Measurements from ENCODE around the gene NOL12.

Gene NOL12

DNA sequence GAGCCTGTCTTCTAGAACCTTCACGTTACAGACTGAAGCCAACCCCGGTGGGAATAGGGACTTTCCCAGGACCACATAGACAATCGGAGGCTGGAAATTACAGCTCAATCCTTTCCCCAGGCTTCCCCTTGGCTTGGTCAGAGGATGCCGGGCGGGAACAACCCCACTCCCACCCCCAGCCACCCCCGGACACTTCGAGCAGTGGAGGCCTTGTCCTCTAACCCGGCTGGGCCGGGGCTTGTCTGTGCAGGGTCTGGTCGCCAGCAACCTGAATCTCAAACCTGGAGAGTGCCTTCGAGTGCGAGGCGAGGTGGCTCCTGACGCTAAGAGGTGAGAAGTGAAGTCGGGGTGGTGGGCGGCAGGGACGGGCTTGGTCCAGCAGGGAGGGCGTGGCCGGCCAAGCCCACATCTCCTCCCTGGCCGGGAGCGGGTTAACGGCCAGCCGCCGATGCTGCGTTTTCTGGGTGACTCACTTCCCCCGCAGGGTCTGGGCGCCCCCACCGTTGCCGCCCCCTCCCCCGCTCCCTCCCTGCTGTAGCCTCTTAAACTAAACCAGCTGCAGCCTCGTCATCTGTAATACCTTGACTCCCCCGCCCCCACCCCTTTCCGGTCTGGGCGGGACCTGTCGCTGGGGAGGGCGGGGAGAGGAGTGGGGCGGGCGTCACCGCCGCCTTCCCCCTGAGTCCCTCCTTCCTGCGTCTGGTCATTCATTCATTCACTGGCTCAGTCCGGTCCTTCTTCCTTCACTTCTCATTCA lies 9.2 kb upstream of the NOL12 start:
- Histone ChIP-seq H3K4me3 (ENCODE audit: low read length) (peak overlapping the region; percentile 41), H3K36me3 (ENCODE audit: control insufficient read depth, insufficient read depth, low read length) (no peaks in the 10 kb centered on the region), H3K27me3 (ENCODE audit: control insufficient read depth, insufficient read depth, low read length) (no peaks in the 10 kb centered on the region), H3K9me3 (ENCODE audit: control insufficient read depth, low read length) (no peaks in the 10 kb centered on the region), H3K9ac (ENCODE audit: low read length) (peak overlapping the region; percentile 65), H3K4me1 (ENCODE audit: control insufficient read depth, insufficient read depth, low read length) (peaks cover 45% of the 10 kb centered on the region)

- Histone ChIP-seq H3K9ac (ENCODE audit: low read length) (peak overlapping the region; percentile 65), H3K4me3 (ENCODE audit: low read length) (peak overlapping the region; percentile 41), H3K27me3 (ENCODE audit: control insufficient read depth, insufficient read depth, low read length) (no peaks in the 10 kb centered on the region), H3K36me3 (ENCODE audit: control insufficient read depth, insufficient read depth, low read length) (no peaks in the 10 kb centered on the region), H3K9me3 (ENCODE audit: control insufficient read depth, low read length) (no peaks in the 10 kb centered on the region), H3K4me1 (ENCODE audit: control insufficient read depth, insufficient read depth, low read length) (peaks cover 45% of the 10 kb centered on the region)
Measured at GRCh38 chr22:37677493-37677974, 8.6 kb upstream of the NOL12 start.

DNA sequence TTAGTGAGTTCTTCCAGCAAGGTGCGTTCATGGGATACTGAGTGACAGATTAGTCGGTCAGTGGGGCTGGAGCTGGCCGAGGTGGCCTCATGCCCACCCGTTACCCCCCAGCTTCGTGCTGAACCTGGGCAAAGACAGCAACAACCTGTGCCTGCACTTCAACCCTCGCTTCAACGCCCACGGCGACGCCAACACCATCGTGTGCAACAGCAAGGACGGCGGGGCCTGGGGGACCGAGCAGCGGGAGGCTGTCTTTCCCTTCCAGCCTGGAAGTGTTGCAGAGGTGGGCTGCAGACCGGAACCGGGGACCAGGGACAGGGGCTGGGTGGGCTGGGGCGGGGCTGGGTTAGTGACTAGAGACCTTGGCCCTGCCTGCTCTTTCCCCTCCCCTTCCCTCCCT lies 7.8 kb upstream of the NOL12 start:
- Histone ChIP-seq H3K9me3 (ENCODE audit: control insufficient read depth, low read length) (no peaks in the 10 kb centered on the region), H3K27me3 (ENCODE audit: control insufficient read depth, insufficient read depth, low read length) (no peaks in the 10 kb centered on the region), H3K4me3 (ENCODE audit: low read length) (no peak overlapping the region), H3K9ac (ENCODE audit: low read length) (no peak overlapping the region), H3K4me1 (ENCODE audit: control insufficient read depth, insufficient read depth, low read length) (peaks cover 42% of the 10 kb centered on the region), H3K36me3 (ENCODE audit: control insufficient read depth, insufficient read depth, low read length) (no peaks in the 10 kb centered on the region)

DNA sequence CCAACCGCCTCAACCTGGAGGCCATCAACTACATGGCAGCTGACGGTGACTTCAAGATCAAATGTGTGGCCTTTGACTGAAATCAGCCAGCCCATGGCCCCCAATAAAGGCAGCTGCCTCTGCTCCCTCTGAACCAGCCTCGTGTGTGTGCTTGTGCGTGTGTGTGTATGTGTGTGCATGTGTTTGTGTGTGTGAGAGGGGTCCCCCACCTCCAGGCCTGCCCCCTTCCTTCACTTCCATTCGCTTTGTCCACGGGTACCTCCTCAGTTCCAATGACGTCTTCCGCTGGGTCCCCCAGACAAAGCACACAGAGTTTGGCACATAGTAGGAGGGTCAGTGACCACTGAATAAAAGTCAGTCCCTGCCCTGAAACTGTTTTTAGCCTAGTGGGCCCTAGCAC lies 6.5 kb upstream of the NOL12 start:
- Histone ChIP-seq H3K36me3 (ENCODE audit: control insufficient read depth, insufficient read depth, low read length) (no peaks in the 10 kb centered on the region), H3K4me1 (ENCODE audit: control insufficient read depth, insufficient read depth, low read length) (peaks cover 37% of the 10 kb centered on the region), H3K27me3 (ENCODE audit: control insufficient read depth, insufficient read depth, low read length) (no peaks in the 10 kb centered on the region), H3K9ac (ENCODE audit: low read length) (no peak overlapping the region), H3K9me3 (ENCODE audit: control insufficient read depth, low read length) (no peaks in the 10 kb centered on the region), H3K4me3 (ENCODE audit: low read length) (no peak overlapping the region)

DNA sequence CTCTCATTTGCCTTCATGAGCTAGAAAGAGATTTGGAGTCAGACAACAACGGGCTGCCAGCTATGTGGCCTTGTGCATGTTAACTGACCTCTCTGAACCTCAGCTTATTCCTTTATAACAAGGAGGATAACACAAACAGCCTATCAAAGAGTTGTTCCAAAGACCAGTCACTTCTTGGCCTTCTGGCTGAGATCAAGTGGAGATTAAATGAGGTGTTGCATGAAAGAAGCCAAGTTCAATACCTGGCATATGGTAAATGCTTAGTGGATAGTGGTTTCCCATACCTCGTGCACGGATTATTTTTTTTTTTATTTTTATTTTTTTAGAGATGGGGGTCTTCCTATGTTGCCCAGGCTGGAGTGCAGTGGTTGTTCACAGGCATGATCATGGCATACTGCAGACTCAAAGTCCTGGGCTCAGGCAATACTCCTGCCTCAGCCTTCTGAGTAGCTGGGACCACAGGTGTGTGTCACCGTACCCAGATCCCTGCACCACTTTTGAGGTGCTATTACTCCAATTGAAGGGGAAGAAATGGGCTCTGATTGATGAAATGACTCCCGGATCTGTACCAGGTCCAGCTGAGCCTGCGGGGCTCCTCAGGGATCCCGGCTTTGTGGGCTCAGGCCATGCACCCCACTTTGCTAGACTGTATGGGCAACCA lies 5.8 kb upstream of the NOL12 start:
- H3K27me3 ChIP-seq (ENCODE audit: control insufficient read depth, insufficient read depth, low read length): no peaks in the 10 kb centered on the region
- H3K9me3 ChIP-seq (ENCODE audit: control insufficient read depth, low read length): no peaks in the 10 kb centered on the region
- no peaks in the 10 kb centered on the region for H3K36me3 ChIP-seq (ENCODE audit: control insufficient read depth, insufficient read depth, low read length)
- H3K4me3 ChIP-seq (ENCODE audit: low read length): no peak overlapping the region
- H3K9ac ChIP-seq (ENCODE audit: low read length): no peak overlapping the region
- H3K4me1 ChIP-seq (ENCODE audit: control insufficient read depth, insufficient read depth, low read length): peaks cover 30% of the 10 kb centered on the region

DNA sequence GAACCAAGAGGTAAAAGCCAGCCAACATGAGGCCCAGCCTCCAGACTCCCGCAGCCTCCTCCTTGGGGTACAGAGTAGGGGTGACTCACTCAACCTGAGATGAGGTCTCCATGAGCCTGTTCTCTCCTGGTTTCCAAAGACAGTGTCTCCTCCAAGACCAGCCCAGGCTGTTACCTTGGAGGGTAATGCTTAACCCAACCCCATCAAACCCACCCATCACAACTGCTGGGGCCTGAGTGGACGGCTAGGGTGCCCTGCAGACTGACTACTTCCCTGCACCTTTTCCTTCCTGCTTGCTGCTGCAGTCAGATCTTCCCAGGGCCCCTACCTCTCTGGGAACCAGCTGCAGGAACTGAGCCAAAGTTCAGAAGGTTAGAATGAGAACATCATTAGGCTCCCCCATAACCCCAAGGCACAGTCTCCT lies 5.1 kb upstream of the NOL12 start:
- no peaks in the 10 kb centered on the region for H3K36me3 ChIP-seq (ENCODE audit: control insufficient read depth, insufficient read depth, low read length)
- H3K9ac ChIP-seq (ENCODE audit: low read length): no peak overlapping the region
- no peaks in the 10 kb centered on the region for H3K9me3 ChIP-seq (ENCODE audit: control insufficient read depth, low read length)
- peaks cover 29% of the 10 kb centered on the region for H3K4me1 ChIP-seq (ENCODE audit: control insufficient read depth, insufficient read depth, low read length)
- H3K27me3 ChIP-seq (ENCODE audit: control insufficient read depth, insufficient read depth, low read length): no peaks in the 10 kb centered on the region
- H3K4me3 ChIP-seq (ENCODE audit: low read length): no peak overlapping the region

GRCh38 chr22:37681556-37682049 lies 4.5 kb upstream of the NOL12 start:
- no peaks in the 10 kb centered on the region for H3K27me3 ChIP-seq (ENCODE audit: control insufficient read depth, insufficient read depth, low read length)

DNA sequence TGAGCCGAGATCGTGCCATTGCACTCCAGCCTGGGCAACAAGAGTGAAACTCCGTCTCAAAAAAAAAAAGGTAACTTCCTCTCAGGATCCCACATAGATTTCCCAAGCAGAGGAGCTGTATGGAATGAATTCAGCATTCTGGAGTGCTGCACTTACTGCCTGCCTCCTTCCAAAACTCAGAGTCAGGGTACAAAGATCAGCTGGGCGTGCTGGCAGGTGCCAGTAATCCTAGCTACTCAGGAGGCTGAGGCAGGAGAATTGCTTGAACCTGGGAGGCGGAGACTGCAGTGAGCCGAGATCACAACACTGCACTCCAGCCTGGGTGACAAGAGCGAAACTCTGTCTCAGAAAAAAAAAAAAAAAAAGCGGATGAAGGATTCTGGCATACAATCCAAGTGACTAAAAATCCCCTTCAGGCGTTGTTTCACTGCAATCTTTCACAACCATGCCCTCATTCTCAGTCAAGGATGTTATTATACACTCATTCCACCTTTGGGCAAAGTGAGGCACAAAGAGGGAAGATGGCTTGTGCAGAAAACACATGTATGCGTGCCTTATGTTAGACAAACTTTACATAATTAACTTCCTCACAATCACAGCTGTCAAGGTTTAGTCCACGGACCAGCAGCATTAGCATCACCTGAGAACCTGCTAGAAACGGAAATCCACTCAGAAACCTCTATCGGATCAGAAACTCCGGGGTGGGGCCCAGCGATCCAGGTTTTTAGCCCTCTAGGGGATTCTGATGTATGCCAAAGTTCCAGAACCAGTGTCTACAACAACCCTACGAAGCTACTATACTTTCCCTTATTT lies 1.1 kb upstream of the NOL12 start:
- Histone ChIP-seq H3K9ac (ENCODE audit: low read length) (no peak overlapping the region), H3K9me3 (ENCODE audit: control insufficient read depth, low read length) (no peaks in the 10 kb centered on the region), H3K4me1 (ENCODE audit: control insufficient read depth, insufficient read depth, low read length) (peaks cover 33% of the 10 kb centered on the region), H3K36me3 (ENCODE audit: control insufficient read depth, insufficient read depth, low read length) (no peaks in the 10 kb centered on the region), H3K27me3 (ENCODE audit: control insufficient read depth, insufficient read depth, low read length) (no peaks in the 10 kb centered on the region), H3K4me3 (ENCODE audit: low read length) (no peak overlapping the region)

More at GRCh38 chr22:37681556-37682049, 4.5 kb upstream of the NOL12 start:
- H3K4me1 ChIP-seq (ENCODE audit: control insufficient read depth, insufficient read depth, low read length): peaks cover 26% of the 10 kb centered on the region
- no peaks in the 10 kb centered on the region for H3K36me3 ChIP-seq (ENCODE audit: control insufficient read depth, insufficient read depth, low read length)
- H3K9me3 ChIP-seq (ENCODE audit: control insufficient read depth, low read length): no peaks in the 10 kb centered on the region
- no peak overlapping the region for H3K9ac ChIP-seq (ENCODE audit: low read length)
- H3K4me3 ChIP-seq (ENCODE audit: low read length): no peak overlapping the region

DNA sequence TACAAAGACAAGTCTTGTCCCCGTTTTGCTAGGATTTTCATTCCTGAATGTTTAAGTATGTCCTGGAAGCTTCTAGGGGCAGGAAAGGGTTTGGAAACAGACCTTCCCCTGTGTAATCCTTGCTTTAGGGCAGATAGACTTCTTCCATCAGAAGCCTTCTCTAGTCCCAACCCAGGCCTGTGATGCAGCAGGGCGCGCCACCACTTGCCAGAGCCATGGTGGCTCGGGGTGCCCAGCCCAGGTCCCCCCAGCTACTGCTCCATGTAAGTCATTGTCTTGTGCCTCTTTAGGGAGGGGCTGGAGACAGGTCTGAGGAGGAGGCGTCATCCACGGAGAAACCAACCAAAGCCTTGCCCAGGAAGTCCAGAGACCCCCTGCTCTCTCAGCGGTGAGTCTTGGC lies 4.3 kb downstream of the NOL12 start:
- H3K9me3 ChIP-seq (ENCODE audit: control insufficient read depth, low read length): no peaks in the 10 kb centered on the region
- no peaks in the 10 kb centered on the region for H3K36me3 ChIP-seq (ENCODE audit: control insufficient read depth, insufficient read depth, low read length)
- H3K9ac ChIP-seq (ENCODE audit: low read length): no peak overlapping the region
- no peak overlapping the region for H3K4me3 ChIP-seq (ENCODE audit: low read length)
- H3K4me1 ChIP-seq (ENCODE audit: control insufficient read depth, insufficient read depth, low read length): peaks cover 25% of the 10 kb centered on the region
- H3K27me3 ChIP-seq (ENCODE audit: control insufficient read depth, insufficient read depth, low read length): no peaks in the 10 kb centered on the region

GRCh38 chr22:37690901-37691504 lies 4.9 kb downstream of the NOL12 start:
- H3K36me3 ChIP-seq (ENCODE audit: control insufficient read depth, insufficient read depth, low read length): no peaks in the 10 kb centered on the region
- H3K4me1 ChIP-seq (ENCODE audit: control insufficient read depth, insufficient read depth, low read length): peaks cover 23% of the 10 kb centered on the region
- H3K27me3 ChIP-seq (ENCODE audit: control insufficient read depth, insufficient read depth, low read length): no peaks in the 10 kb centered on the region
- no peak overlapping the region for H3K9ac ChIP-seq (ENCODE audit: low read length)
- no peaks in the 10 kb centered on the region for H3K9me3 ChIP-seq (ENCODE audit: control insufficient read depth, low read length)
- H3K4me3 ChIP-seq (ENCODE audit: low read length): no peak overlapping the region

DNA sequence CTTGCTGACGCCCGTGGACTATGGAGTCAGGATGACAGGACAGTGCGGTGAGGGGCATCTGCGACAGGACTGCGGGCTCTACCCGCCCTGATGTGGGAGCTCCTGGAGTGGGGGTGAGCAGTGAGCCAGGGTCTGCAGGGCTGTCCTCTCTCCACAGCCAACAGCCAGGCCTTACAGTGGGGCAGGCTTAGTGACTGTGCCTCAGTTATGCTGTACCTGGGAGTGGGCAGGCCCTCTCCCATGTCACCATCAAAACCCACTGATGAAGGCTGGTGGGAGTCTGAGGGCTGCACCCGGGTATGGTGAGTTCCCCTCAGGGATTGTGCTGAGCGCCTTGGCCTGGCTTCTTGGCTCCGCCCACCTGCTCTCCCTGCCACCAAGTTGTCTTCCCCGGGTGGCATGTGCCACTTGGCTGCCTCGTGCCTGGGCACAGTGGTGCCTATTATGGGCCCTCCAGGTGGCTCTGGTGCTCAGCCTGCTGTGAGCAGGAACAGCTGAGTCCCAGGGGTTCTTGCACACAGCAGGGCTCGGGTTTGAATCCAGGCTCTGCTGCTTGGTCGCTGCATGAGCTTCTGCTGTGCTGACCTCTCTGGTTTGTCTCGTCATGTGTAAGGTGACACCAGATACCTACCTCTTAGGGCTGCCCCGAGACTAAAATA lies 6.6 kb downstream of the NOL12 start:
- no peaks in the 10 kb centered on the region for H3K27me3 ChIP-seq (ENCODE audit: control insufficient read depth, insufficient read depth, low read length)
- no peaks in the 10 kb centered on the region for H3K36me3 ChIP-seq (ENCODE audit: control insufficient read depth, insufficient read depth, low read length)
- H3K9ac ChIP-seq (ENCODE audit: low read length): no peak overlapping the region
- peaks cover 32% of the 10 kb centered on the region for H3K4me1 ChIP-seq (ENCODE audit: control insufficient read depth, insufficient read depth, low read length)
- H3K9me3 ChIP-seq (ENCODE audit: control insufficient read depth, low read length): no peaks in the 10 kb centered on the region
- H3K4me3 ChIP-seq (ENCODE audit: low read length): no peak overlapping the region

Measured in mucosa of stomach (tissue), 1 donor.